Measurements from ENCODE around the gene ELMOD3. TPM values are rescaled to one million over a fixed set of nuclear protein-coding genes. Genes with fewer than 3 reads are reported as not detected.
A peak's percentile ranks its signal among the peaks of the same experiment; 100 is the strongest.

ELMOD3 gene
- total and polyA plus RNA-seq, 9 of the 15 experiments (the other 6 are each of a cell fraction or from before 2014, with no cell fraction given) = 2.7 to 18.7 (median 11.6) TPM

DNA sequence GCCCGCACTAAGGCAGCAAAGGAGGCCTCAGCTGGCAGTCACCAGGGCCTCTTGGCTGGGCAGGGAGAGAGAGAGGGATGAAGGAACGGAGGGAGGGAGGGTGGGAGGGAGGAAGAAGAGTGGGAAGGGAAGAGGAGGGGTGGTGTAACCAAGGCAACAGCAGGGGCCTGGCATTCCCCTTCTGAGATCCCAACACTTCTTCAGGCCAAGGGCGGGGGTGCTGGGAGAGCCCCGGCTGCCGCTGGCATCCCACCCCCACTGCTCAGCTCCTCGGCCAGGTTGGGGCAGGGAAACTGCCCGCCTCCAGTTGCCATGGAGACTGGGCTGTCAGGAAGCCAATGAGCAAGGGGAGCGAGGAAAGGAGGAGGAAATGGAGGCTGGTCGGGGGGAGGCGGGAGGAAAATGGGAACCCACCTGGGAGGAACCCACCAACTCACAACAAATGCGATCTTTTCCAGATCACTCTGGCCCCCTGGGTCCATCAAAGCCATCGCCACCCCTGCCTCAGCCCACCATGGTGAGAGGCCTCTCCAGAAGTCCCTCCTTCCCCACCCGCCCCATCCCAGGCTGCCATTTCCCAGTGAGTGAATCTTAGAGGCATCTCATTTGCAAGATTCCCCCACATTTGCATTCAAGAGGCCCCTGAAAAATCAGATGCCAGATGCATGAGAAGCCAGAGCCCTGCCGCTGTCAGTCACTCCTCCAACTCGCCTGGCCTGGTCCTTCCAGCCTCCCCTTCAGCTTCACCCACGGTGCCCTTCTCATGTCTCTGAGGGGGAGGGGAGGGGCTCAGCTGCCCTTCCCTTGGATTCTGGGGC, 76.4 kb downstream of the ELMOD3 start:
- in situ Hi-C loops (cut with MboI) (no loop called here), intact Hi-C loops (cut with micrococcal nuclease) (no loop called here)
- no peaks in the 10 kb centered on the region for H3K9me3 ChIP-seq (replicated peaks; ENCODE audit: control insufficient read depth, insufficient read depth, low read depth, low read length)
- no peak overlapping the region for H3K4me2 ChIP-seq (ENCODE audit: insufficient read depth, low read length)
- 77% methylated on average over 7 of the region's 16 CpGs for WGBS (ENCODE audit: insufficient coverage, low coverage, missing lambda C conversion rate)
- TF ChIP-seq, protein P1, sequence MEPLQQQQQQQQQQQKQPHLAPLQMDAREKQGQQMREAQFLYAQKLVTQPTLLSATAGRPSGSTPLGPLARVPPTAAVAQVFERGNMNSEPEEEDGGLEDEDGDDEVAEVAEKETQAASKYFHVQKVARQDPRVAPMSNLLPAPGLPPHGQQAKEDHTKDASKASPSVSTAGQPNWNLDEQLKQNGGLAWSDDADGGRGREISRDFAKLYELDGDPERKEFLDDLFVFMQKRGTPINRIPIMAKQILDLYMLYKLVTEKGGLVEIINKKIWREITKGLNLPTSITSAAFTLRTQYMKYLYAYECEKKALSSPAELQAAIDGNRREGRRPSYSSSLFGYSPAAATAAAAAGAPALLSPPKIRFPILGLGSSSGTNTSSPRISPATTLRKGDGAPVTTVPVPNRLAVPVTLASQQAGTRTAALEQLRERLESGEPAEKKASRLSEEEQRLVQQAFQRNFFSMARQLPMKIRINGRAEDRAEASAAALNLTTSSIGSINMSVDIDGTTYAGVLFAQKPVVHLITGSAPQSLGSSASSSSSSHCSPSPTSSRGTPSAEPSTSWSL (CRISPR knock-in tag; IDR thresholded peaks at IDR 0.05; ENCODE audit: borderline replicate concordance) = no peak
- TF ChIP-seq CHD1 (IDR thresholded peaks at IDR 0.05; ENCODE audit: low read length) (no peak), RFX1 (IDR thresholded peaks at IDR 0.05) (peak; percentile 88), HNRNPLL (IDR thresholded peaks at IDR 0.05; ENCODE audit: low read depth, low read length, poor library complexity, severe bottlenecking) (no peak), WHSC1 (IDR thresholded peaks at IDR 0.05; ENCODE audit: low read length) (no peak), SMARCA5 (IDR thresholded peaks at IDR 0.05) (no peak)
- TF ChIP-seq, protein P2, sequence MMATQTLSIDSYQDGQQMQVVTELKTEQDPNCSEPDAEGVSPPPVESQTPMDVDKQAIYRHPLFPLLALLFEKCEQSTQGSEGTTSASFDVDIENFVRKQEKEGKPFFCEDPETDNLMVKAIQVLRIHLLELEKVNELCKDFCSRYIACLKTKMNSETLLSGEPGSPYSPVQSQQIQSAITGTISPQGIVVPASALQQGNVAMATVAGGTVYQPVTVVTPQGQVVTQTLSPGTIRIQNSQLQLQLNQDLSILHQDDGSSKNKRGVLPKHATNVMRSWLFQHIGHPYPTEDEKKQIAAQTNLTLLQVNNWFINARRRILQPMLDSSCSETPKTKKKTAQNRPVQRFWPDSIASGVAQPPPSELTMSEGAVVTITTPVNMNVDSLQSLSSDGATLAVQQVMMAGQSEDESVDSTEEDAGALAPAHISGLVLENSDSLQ (IDR thresholded peaks at IDR 0.05) = 0 out of 2 replicates have a peak, but pooled peaks have one; percentile 17
- TF ChIP-seq, protein P3, sequence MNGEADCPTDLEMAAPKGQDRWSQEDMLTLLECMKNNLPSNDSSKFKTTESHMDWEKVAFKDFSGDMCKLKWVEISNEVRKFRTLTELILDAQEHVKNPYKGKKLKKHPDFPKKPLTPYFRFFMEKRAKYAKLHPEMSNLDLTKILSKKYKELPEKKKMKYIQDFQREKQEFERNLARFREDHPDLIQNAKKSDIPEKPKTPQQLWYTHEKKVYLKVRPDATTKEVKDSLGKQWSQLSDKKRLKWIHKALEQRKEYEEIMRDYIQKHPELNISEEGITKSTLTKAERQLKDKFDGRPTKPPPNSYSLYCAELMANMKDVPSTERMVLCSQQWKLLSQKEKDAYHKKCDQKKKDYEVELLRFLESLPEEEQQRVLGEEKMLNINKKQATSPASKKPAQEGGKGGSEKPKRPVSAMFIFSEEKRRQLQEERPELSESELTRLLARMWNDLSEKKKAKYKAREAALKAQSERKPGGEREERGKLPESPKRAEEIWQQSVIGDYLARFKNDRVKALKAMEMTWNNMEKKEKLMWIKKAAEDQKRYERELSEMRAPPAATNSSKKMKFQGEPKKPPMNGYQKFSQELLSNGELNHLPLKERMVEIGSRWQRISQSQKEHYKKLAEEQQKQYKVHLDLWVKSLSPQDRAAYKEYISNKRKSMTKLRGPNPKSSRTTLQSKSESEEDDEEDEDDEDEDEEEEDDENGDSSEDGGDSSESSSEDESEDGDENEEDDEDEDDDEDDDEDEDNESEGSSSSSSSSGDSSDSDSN (IDR thresholded peaks at IDR 0.05; ENCODE audit: borderline replicate concordance in 1 of 2, low read depth in 2 of 2, low read length in 2 of 2) = no peak
- no peaks in the 10 kb centered on the region for H3K27me3 ChIP-seq (ENCODE audit: control insufficient read depth in 2 of 2, insufficient read depth in 2 of 2, low read length in 2 of 2)
- no peak for FAIRE-seq
- no peak for DNase-seq (ENCODE audit: extremely low read depth in 1 of 4, low spot score in 3 of 4)
- no TSS peak for BruUV-seq (replicated peaks)
- no peak overlapping the region for H3K27ac ChIP-seq (ENCODE audit: extremely low read depth, low read depth, low read length)
- ChIA-PET POLR2A (interaction anchor here (0.6 to 63.9 kb wide), 5 partner anchors 9 to 364 kb away, joined by 3 to 1576 read pairs (median 3); partner anchors contain the start of genes GGCX and MAT2A), CTCF (ENCODE audit: low intra/inter-chr PET ratio) (no interaction called here)
- H3K9me1 ChIP-seq (ENCODE audit: control insufficient read depth, insufficient read depth, low read length) = no peaks in the 10 kb centered on the region
- no peaks in the 10 kb centered on the region for H3K79me2 ChIP-seq (ENCODE audit: control insufficient read depth, insufficient read depth, low read length)
- H3K4me1 ChIP-seq (replicated peaks in 1 of 2; ENCODE audit: control insufficient read depth in 2 of 2, insufficient read depth in 2 of 2, low read length in 2 of 2) = peaks cover 33 to 54% of the 10 kb centered on the region in 2 experiments
- H3K4me3 ChIP-seq = no peak overlapping the region
- ATAC-seq = no peak
- no peaks in the 10 kb centered on the region for H4K20me1 ChIP-seq (replicated peaks; ENCODE audit: control insufficient read depth, insufficient read depth, low read length)
- no peak overlapping the region for H2AFZ ChIP-seq (ENCODE audit: low read depth, low read length)
- no peaks in the 10 kb centered on the region for H3K36me3 ChIP-seq (ENCODE audit: control insufficient read depth, insufficient read depth, low read length)
- H3K9ac ChIP-seq (ENCODE audit: insufficient read depth in 1 of 2, low read depth in 2 of 2, low read length in 2 of 2) = peak overlapping the region in 1 of 2 experiments; percentile 33; a peak in 1 of 4 replicates

All from K562 (cell line).